HepG2 (cell line): ENCODE data around the gene NT5C. TPM values are rescaled to one million over a fixed set of nuclear protein-coding genes. Genes with fewer than 3 reads are reported as not detected.
A peak's percentile ranks its signal among the peaks of the same experiment; 100 is the strongest.

ENCODE experiments used
- ESRRA ChIP-seq: sonication (generic); formaldehyde crosslinking; IDR thresholded peaks from 2 replicates; pipeline ENCODE4 v1.5.1; 2020; ENCODE audit warnings: mild to moderate bottlenecking, low read depth, missing genetic modification reagents
- ETV6 ChIP-seq: sonication (generic); formaldehyde crosslinking; conservative IDR thresholded peaks from 2 replicates; pipeline ENCODE4 v1.4.0; 2020; ENCODE audit warnings: missing genetic modification reagents
- KLF6 ChIP-seq: IDR thresholded peaks from 2 replicates; pipeline ENCODE4 v1.8.0; 2016; ENCODE audit warnings: missing biosample characterization, missing genetic modification reagents
- MAFK ChIP-seq, 2 experiments: IDR thresholded peaks in 1 of 2; conservative IDR thresholded peaks in 1 of 2; 2 replicates each; pipeline ENCODE4 v1.6.1; 2011; ENCODE audit warnings: improper control_type of control experiment in 2 of 2, low read length in 2 of 2
- MBNL3 ChIP-seq: fragments of 250-450 bp; sonication (Bioruptor Pico); conservative IDR thresholded peaks from 2 replicates; pipeline ENCODE4 v1.8.0; 2022; ENCODE audit warnings: mild to moderate bottlenecking, inconsistent platforms
- NR2F2 ChIP-seq: IDR thresholded peaks from 2 replicates; pipeline ENCODE4 v1.6.1; 2012; ENCODE audit warnings: low read depth, inconsistent platforms, borderline replicate concordance
- PRPF4 ChIP-seq: fragments of 200-400 bp; formaldehyde crosslinking; IDR thresholded peaks from 2 replicates; pipeline ENCODE4 v1.6.1; 2016; ENCODE audit warnings: low read length, low read depth; ENCODE audit not compliant: poor library complexity, severe bottlenecking
- SMAD3 ChIP-seq: sonication (generic); formaldehyde crosslinking; IDR thresholded peaks from 2 replicates; pipeline ENCODE4 v1.4.0; 2020; ENCODE audit warnings: missing genetic modification reagents
- SMARCC2 ChIP-seq: fragments of 450-650 bp; IDR thresholded peaks from 2 replicates; pipeline ENCODE4 v1.6.1; 2017; ENCODE audit warnings: antibody characterized with exemption, mild to moderate bottlenecking
- SNRNP70 ChIP-seq: fragments of 200-400 bp; formaldehyde crosslinking; IDR thresholded peaks from 2 replicates; pipeline ENCODE4 v1.6.1; 2017; ENCODE audit warnings: mild to moderate bottlenecking, low read depth, low read length, moderate library complexity
- TEF ChIP-seq: sonication (generic); formaldehyde crosslinking; IDR thresholded peaks from 2 replicates; pipeline ENCODE4 v1.5.0; 2020; ENCODE audit warnings: missing genetic modification reagents
- ZBTB2 ChIP-seq: sonication (generic); formaldehyde crosslinking; IDR thresholded peaks from 2 replicates; pipeline ENCODE4 v1.8.0; 2022; ENCODE audit warnings: low read depth, missing genetic modification reagents
- ZNF451 ChIP-seq: sonication (generic); formaldehyde crosslinking; IDR thresholded peaks from 2 replicates; pipeline ENCODE4 v1.5.0; 2020; ENCODE audit warnings: mild to moderate bottlenecking, missing genetic modification reagents
- ZNF496 ChIP-seq: sonication (generic); formaldehyde crosslinking; IDR thresholded peaks from 2 replicates; pipeline ENCODE4 v1.8.1; 2023; ENCODE audit warnings: mild to moderate bottlenecking, moderate library complexity, missing genetic modification reagents; ENCODE audit not compliant: insufficient replicate concordance
- polyA plus RNA-seq, 8 experiments: library from polyadenylated mRNA; depleted of rRNA in 3 of 8; stranded (reverse) in 7 of 8; unstranded in 1 of 8; fragments of >200 nt; fragmentation: Illumina TruSeq in 4 of 8; extraction: Trizol in 4 of 8; gene quantifications; 2 replicates each; pipeline versions ENCODE4 v1.2.1 to v1.2.3, GENCODE V29; 2011 to 2016; ENCODE audit warnings: low read depth in 4 of 8, missing spikeins in 1 of 8, mixed read lengths in 1 of 8; ENCODE audit not compliant: insufficient read depth in 1 of 8
- total RNA-seq, 5 experiments: library from RNA; depleted of rRNA; stranded (reverse); fragments of >200 nt; fragmentation: Illumina TruSeq; extraction: Trizol; gene quantifications; 2 replicates each; pipeline ENCODE4 v1.2.3, GENCODE V29; 2016; ENCODE audit warnings: low read depth in 1 of 5
- TF ChIP-seq, protein P1 (sequence below): sonication (generic); formaldehyde crosslinking; IDR thresholded peaks from 2 replicates; pipeline ENCODE4 v1.4.0; 2020; ENCODE audit warnings: missing genetic modification reagents, borderline replicate concordance
- TF ChIP-seq, protein P2 (sequence below): sonication (generic); formaldehyde crosslinking; IDR thresholded peaks from 2 replicates; pipeline ENCODE4 v1.9.0; 2021; ENCODE audit warnings: missing genetic modification reagents, borderline replicate concordance
- TF ChIP-seq, protein P3 (sequence below): sonication (generic); formaldehyde crosslinking; IDR thresholded peaks from 2 replicates; pipeline ENCODE4 v1.4.0; 2020; ENCODE audit warnings: mild to moderate bottlenecking, missing genetic modification reagents

Gene NT5C
- total and polyA plus RNA-seq, 2 of the 13 experiments (the other 11 are each of a cell fraction or from before 2014, with no cell fraction given), result 42.8 to 48.6 TPM

- TF ChIP-seq, protein P1, sequence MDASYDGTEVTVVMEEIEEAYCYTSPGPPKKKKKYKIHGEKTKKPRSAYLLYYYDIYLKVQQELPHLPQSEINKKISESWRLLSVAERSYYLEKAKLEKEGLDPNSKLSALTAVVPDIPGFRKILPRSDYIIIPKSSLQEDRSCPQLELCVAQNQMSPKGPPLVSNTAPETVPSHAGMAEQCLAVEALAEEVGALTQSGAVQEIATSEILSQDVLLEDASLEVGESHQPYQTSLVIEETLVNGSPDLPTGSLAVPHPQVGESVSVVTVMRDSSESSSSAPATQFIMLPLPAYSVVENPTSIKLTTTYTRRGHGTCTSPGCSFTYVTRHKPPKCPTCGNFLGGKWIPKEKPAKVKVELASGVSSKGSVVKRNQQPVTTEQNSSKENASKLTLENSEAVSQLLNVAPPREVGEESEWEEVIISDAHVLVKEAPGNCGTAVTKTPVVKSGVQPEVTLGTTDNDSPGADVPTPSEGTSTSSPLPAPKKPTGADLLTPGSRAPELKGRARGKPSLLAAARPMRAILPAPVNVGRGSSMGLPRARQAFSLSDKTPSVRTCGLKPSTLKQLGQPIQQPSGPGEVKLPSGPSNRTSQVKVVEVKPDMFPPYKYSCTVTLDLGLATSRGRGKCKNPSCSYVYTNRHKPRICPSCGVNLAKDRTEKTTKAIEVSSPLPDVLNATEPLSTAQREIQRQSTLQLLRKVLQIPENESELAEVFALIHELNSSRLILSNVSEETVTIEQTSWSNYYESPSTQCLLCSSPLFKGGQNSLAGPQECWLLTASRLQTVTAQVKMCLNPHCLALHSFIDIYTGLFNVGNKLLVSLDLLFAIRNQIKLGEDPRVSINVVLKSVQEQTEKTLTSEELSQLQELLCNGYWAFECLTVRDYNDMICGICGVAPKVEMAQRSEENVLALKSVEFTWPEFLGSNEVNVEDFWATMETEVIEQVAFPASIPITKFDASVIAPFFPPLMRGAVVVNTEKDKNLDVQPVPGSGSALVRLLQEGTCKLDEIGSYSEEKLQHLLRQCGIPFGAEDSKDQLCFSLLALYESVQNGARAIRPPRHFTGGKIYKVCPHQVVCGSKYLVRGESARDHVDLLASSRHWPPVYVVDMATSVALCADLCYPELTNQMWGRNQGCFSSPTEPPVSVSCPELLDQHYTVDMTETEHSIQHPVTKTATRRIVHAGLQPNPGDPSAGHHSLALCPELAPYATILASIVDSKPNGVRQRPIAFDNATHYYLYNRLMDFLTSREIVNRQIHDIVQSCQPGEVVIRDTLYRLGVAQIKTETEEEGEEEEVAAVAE (CRISPR knock-in tag), result 0 out of 2 replicates have a peak, but pooled peaks have one; percentile 28
- TF ChIP-seq KLF6 (CRISPR knock-in tag), result 0 out of 2 replicates have a peak, but pooled peaks have one; percentile 44
- no peak for TF ChIP-seq ZNF451 (CRISPR knock-in tag)
- peak; percentile 97 for TF ChIP-seq NR2F2
- peak; percentile 73; the same call in 1 of the 2 replicates for TF ChIP-seq ETV6 (CRISPR knock-in tag)
- TF ChIP-seq MAFK (conservative IDR thresholded peaks at IDR 0.05 in 1 of 2, IDR thresholded peaks at IDR 0.05 in 1 of 2; ENCODE audit: low read length in 2 of 2), result no peak
- TF ChIP-seq TEF, result no peak
- TF ChIP-seq, protein P2, sequence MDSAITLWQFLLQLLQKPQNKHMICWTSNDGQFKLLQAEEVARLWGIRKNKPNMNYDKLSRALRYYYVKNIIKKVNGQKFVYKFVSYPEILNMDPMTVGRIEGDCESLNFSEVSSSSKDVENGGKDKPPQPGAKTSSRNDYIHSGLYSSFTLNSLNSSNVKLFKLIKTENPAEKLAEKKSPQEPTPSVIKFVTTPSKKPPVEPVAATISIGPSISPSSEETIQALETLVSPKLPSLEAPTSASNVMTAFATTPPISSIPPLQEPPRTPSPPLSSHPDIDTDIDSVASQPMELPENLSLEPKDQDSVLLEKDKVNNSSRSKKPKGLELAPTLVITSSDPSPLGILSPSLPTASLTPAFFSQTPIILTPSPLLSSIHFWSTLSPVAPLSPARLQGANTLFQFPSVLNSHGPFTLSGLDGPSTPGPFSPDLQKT (CRISPR knock-in tag), result no peak
- TF ChIP-seq SMAD3 (CRISPR knock-in tag), result peak; percentile 79; the same call in 1 of the 2 replicates
- no peak for TF ChIP-seq MBNL3 (CRISPR knock-in tag)
- no peak for TF ChIP-seq ZBTB2 (CRISPR knock-in tag)
- no peak for TF ChIP-seq SMARCC2
- TF ChIP-seq SNRNP70, result no peak
- TF ChIP-seq ZNF496 (CRISPR knock-in tag), result no peak
- peak; percentile 92 for TF ChIP-seq ESRRA
- TF ChIP-seq PRPF4, result no peak
- TF ChIP-seq, protein P3, sequence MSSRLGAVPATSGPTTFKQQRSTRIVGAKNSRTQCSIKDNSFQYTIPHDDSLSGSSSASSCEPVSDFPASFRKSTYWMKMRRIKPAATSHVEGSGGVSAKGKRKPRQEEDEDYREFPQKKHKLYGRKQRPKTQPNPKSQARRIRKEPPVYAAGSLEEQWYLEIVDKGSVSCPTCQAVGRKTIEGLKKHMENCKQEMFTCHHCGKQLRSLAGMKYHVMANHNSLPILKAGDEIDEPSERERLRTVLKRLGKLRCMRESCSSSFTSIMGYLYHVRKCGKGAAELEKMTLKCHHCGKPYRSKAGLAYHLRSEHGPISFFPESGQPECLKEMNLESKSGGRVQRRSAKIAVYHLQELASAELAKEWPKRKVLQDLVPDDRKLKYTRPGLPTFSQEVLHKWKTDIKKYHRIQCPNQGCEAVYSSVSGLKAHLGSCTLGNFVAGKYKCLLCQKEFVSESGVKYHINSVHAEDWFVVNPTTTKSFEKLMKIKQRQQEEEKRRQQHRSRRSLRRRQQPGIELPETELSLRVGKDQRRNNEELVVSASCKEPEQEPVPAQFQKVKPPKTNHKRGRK (CRISPR knock-in tag), result no peak
Measured at GRCh38 chr17:75090871-75091854, 40.4 kb downstream of the NT5C start (continued).
